NCI-H1694 treated with DMSO at 0.1 percent for 48 hours (cell line): ENCODE data around the gene COQ4.

Source experiments
- DNase-seq: peaks from one replicate; lab custom pipeline; 2025; lab: John Stamatoyannopoulos, UW

COQ4 gene

DNA sequence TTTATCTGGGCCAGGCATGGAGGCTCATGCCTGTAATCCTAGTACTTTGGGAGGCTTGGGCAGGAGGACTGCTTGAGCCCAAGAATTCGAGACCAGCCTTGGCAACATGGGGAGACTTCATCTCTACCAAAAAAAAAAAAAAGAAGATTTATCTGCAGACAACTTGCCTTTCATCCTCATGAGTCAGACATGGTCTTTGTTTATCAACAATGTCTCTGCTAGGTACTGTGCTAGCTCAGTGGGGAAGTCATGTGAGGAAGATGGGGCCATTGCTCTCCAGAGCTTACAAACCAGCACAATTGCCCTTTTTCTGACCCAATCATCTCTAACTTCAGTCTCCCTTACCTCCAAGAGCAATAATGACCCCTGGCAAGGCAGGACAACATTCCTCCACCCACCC, 50.1 kb downstream of the COQ4 start:
- no peak for DNase-seq

DNA sequence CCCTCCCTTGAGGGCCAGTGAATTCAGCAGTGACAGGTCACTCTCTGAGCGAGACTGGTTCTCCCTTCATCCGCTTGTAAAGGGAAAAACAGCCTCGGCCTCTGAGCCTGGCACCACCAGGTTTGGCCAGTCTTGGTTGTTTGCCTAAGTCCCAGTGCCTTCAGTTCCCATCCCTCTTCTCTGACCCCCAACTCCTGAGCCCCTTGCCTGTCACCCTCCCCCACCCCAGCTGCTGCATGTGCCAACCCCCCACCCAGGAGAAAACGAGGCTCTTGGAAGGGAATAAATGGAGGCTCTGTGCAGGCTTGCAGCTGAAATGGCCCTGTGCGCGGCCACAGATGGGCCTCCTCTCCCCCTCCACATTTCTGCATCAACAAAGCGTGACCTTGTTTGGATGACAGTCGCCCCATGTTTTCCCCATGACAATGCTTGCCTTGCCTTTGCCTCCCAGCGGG, 51.6 kb downstream of the COQ4 start:
- no peak for DNase-seq

DNA sequence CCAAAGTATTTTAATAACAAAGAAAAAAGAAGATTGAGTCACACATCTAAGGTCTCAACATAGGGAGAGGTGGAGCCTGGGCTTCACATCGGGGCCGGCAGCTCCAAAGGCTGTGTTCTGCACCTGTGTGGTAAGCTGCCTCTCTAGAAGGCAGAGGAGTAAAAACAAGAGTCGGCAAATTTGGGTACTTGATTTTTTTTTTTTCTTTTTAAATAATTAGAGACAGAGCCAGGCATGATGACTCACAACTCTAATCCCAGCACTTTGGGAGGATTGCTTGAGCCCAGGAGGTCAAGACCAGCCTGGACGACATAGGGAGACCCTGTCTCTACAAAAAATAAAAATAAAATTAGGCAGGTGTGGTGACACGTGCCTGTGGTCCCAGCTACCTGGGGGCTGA, 53.2 kb downstream of the COQ4 start:
- no peak for DNase-seq

DNA sequence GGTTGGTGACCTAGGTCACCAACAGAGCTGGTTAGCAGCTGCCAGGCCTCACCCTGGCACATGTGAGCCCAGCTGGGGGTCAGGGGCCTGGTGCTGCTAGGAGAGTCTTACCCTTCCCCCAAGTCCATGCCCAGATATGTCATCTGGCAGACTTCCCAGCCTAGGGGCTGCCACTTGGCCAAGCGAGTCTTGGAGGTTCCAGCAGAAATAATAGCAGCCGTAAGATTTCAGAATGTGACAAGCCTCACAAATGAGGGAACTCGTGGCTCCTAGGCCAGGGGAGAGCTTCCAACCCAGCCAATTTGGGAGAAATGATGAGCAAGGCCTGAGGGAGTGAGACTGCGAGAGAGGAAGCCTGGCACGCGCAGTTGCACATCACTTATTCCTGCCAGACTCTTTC, 59.6 kb downstream of the COQ4 start:
- DNase-seq: no peak

DNA sequence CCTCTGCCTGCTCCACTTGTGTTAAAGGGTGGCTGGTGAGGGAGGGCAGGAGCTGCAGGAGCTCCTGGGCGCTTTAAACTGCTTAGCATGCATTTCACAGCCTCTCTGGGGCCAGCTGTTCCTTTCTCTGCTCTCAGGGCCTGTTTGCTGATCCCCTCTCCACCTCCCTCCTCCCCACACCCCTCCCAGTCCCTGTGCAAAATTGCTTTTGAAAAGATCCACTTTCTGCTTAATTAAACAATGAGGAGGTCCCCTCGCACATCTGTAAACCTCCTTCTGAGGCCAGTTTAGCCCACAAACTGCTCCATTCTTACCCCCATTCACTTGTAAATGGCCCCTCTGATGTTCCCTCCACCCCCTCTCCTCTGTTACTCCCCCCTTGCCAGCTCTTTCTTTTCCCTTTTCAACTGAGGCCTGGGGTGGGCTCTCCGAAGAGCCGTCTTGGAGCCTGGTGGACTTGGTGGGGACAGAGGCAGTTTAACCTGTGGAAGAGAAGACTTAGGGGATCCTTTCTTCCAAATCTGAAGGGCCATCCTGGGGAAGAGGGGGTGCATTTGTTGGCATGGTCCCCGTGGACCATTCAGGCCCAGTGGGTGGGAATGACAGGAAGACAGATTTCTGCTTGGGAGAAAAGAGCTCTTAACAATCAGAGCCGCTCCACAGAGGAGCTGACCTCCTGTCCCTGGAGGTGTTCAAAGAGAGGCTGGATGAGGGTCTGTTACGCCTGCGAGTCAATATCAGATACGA, 60.5 kb downstream of the COQ4 start:
- DNase-seq: peak; percentile 41
